GM23338 (cell line): ENCODE data around the gene CCDC177. TPM values are rescaled to one million over a fixed set of nuclear protein-coding genes. Genes with fewer than 3 reads are reported as not detected.

Experiments
- ATAC-seq: fragments of 200-7000 bp; cut with Tn5 transposase; 3 replicates; pipeline ENCODE4 v1.9.1; 2020
- DNase-seq: peaks from one replicate; pipeline ENCODE4 v3.0.0-alpha.2; 2015; ENCODE audit warnings: low spot score
- H2AFZ ChIP-seq: fragments of 200-600 bp; sonication (generic); 2 replicates; pipeline ENCODE4 v1.8.0; 2016; ENCODE audit warnings: antibody characterized with exemption, mild to moderate bottlenecking, moderate library complexity
- H3F3A ChIP-seq: fragments of 200-600 bp; sonication (generic); replicated peaks from 2 replicates; pipeline ENCODE4 v1.8.0; 2017; ENCODE audit warnings: antibody characterized with exemption, mixed run types, low read depth
- H3K27ac ChIP-seq: fragments of 200-600 bp; sonication (generic); 2 replicates; pipeline ENCODE4 v1.6.1; 2016; ENCODE audit warnings: low read depth
- H3K27me3 ChIP-seq: fragments of 200-600 bp; sonication (generic); 2 replicates; pipeline ENCODE4 v1.8.0; 2016; ENCODE audit warnings: mild to moderate bottlenecking, mixed run types, moderate library complexity; ENCODE audit not compliant: insufficient read depth
- H3K36me3 ChIP-seq: fragments of 200-600 bp; sonication (generic); 2 replicates; pipeline ENCODE4 v1.8.0; 2016; ENCODE audit warnings: mild to moderate bottlenecking; ENCODE audit not compliant: insufficient read depth
- H3K4me1 ChIP-seq: fragments of 200-600 bp; sonication (generic); 2 replicates; pipeline ENCODE4 v1.8.0; 2016; ENCODE audit warnings: mild to moderate bottlenecking, moderate library complexity; ENCODE audit not compliant: insufficient read depth
- H3K4me2 ChIP-seq: fragments of 200-600 bp; sonication (generic); 2 replicates; pipeline ENCODE4 v1.7.1; 2017; ENCODE audit warnings: mixed run types
- H3K4me3 ChIP-seq: fragments of 200-600 bp; sonication (generic); 2 replicates; pipeline ENCODE4 v1.6.1; 2016; ENCODE audit warnings: mixed run types
- H3K79me2 ChIP-seq: fragments of 200-600 bp; sonication (generic); replicated peaks from 2 replicates; pipeline ENCODE4 v1.8.0; 2017; ENCODE audit warnings: mild to moderate bottlenecking; ENCODE audit not compliant: insufficient read depth
- H3K9me2 ChIP-seq: fragments of 200-600 bp; sonication (generic); 2 replicates; pipeline ENCODE4 v1.8.0; 2017; ENCODE audit not compliant: insufficient read depth
- H4K20me1 ChIP-seq: fragments of 200-600 bp; sonication (generic); replicated peaks from 2 replicates; pipeline ENCODE4 v1.8.0; 2017; ENCODE audit warnings: mild to moderate bottlenecking; ENCODE audit not compliant: insufficient read depth
- H3K27ac Mint-ChIP-seq: 2 replicates; pipeline ENCODE4 v1.8.0; 2020; ENCODE audit warnings: inconsistent platforms, mild to moderate bottlenecking, moderate library complexity, mixed read lengths
- H3K27me3 Mint-ChIP-seq: 3 replicates; pipeline ENCODE4 v1.8.0; 2022; ENCODE audit warnings: low read depth, mild to moderate bottlenecking, moderate library complexity, mixed read lengths, inconsistent platforms; ENCODE audit not compliant: insufficient read depth, poor library complexity
- H3K36me3 Mint-ChIP-seq: 3 replicates; pipeline ENCODE4 v1.8.0; 2021; ENCODE audit warnings: low read depth, mild to moderate bottlenecking, inconsistent platforms, moderate library complexity, mixed read lengths
- H3K4me1 Mint-ChIP-seq: 3 replicates; pipeline ENCODE4 v1.8.0; 2020; ENCODE audit warnings: mild to moderate bottlenecking, inconsistent platforms, mixed read lengths
- H3K4me3 Mint-ChIP-seq: 3 replicates; pipeline ENCODE4 v1.8.0; 2021; ENCODE audit warnings: moderate library complexity, mild to moderate bottlenecking, inconsistent platforms, mixed read lengths
- H3K9me3 Mint-ChIP-seq: 3 replicates; pipeline ENCODE4 v1.8.0; 2020; ENCODE audit warnings: moderate library complexity, mild to moderate bottlenecking, inconsistent platforms, mixed read lengths
- CREB1 ChIP-seq: fragments of 250-450 bp; sonication (Bioruptor Pico); IDR thresholded peaks from 2 replicates; pipeline ENCODE4 v1.5.0; 2020; ENCODE audit warnings: low read depth, mild to moderate bottlenecking, moderate library complexity
- CTCF ChIP-seq, 2 experiments: fragments of 200-600 bp in 1 of 2; sonication (generic) in 1 of 2; conservative IDR thresholded peaks; 2 replicates each; pipeline versions ENCODE4 v1.5.1 to v1.6.1; 2016 to 2017; ENCODE audit warnings: antibody characterized with exemption in 2 of 2, low read depth in 2 of 2, mild to moderate bottlenecking in 2 of 2, moderate library complexity in 1 of 2
- EZH2phosphoT487 ChIP-seq: fragments of 200-600 bp; sonication (generic); IDR thresholded peaks from one replicate; pipeline ENCODE4 v1.8.1; 2018; ENCODE audit warnings: antibody characterized with exemption; ENCODE audit not compliant: unreplicated experiment
- JUNB ChIP-seq: IDR thresholded peaks from one replicate; pipeline ENCODE4 v1.6.1; 2016; ENCODE audit warnings: antibody characterized with exemption; ENCODE audit not compliant: unreplicated experiment
- NANOG ChIP-seq: IDR thresholded peaks from 2 replicates; pipeline ENCODE4 v1.6.1; 2016; ENCODE audit warnings: antibody characterized with exemption, borderline replicate concordance
- POLR2AphosphoS5 ChIP-seq: IDR thresholded peaks from 2 replicates; pipeline ENCODE4 v1.6.1; 2016; ENCODE audit warnings: antibody characterized with exemption, low read depth
- REST ChIP-seq: IDR thresholded peaks from one replicate; pipeline ENCODE4 v1.6.1; 2018; ENCODE audit warnings: antibody characterized with exemption; ENCODE audit not compliant: unreplicated experiment
- STAT1 ChIP-seq: IDR thresholded peaks from one replicate; pipeline ENCODE4 v1.6.1; 2016; ENCODE audit warnings: antibody characterized with exemption; ENCODE audit not compliant: unreplicated experiment
- ZNF114 ChIP-seq: fragments of 250-450 bp; sonication (Bioruptor Pico); IDR thresholded peaks from 2 replicates; pipeline ENCODE4 v1.5.0; 2020; ENCODE audit warnings: mild to moderate bottlenecking, moderate library complexity
- ZNF331 ChIP-seq: fragments of 250-450 bp; sonication (Bioruptor Pico); IDR thresholded peaks from 2 replicates; pipeline ENCODE4 v1.5.0; 2020; ENCODE audit warnings: low read depth, mild to moderate bottlenecking, moderate library complexity
- ZNF462 ChIP-seq: fragments of 250-450 bp; sonication (Bioruptor Pico); IDR thresholded peaks from 2 replicates; pipeline ENCODE4 v1.5.0; 2020; ENCODE audit warnings: mild to moderate bottlenecking, moderate library complexity
- polyA plus RNA-seq: library from polyadenylated mRNA; unstranded; fragments of >200 nt; fragmentation: Nextera tagmentation; extraction: Ambion mirVana; gene quantifications from 2 replicates; pipeline ENCODE4 v1.2.1, GENCODE V29; 2016
- total RNA-seq: library from RNA; depleted of rRNA; stranded (reverse); fragments of >200 nt; shearing (Covaris generic); gene quantifications from 2 replicates; pipeline ENCODE4 v1.2.3, GENCODE V29; 2014
- TF ChIP-seq, protein P1 (sequence below): IDR thresholded peaks from 2 replicates; pipeline ENCODE4 v1.6.1; 2016; ENCODE audit warnings: antibody characterized with exemption

CCDC177 gene
- total and polyA plus RNA-seq, 2 experiments from 2014 or later = 0.18 to 1.7 TPM

DNA sequence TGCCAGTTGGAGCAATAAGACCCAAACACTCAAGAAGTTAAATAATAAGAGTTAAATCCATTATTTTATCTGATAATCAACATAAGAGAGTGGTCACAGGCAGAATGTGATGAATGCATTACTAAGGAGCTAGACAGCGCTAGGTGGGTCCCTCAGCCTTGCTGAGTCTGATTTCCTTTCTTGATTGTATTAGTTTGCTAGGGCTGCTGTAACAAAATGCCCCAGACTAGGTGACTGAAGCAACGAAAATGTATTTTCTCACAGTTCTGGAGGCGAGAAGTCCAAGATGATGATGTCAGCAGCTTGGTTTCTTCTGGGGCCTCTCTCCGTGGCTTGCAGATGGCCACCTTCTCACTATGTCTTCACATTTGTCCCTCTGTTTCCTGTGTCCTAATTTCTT, 8.2 kb upstream of the CCDC177 start (continued):
- TF ChIP-seq ZNF462 (CRISPR knock-in tag) (no peak), CREB1 (no peak), EZH2phosphoT487 (no peak)
- TF ChIP-seq, protein P1, sequence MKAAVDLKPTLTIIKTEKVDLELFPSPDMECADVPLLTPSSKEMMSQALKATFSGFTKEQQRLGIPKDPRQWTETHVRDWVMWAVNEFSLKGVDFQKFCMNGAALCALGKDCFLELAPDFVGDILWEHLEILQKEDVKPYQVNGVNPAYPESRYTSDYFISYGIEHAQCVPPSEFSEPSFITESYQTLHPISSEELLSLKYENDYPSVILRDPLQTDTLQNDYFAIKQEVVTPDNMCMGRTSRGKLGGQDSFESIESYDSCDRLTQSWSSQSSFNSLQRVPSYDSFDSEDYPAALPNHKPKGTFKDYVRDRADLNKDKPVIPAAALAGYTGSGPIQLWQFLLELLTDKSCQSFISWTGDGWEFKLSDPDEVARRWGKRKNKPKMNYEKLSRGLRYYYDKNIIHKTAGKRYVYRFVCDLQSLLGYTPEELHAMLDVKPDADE = no peak

DNA sequence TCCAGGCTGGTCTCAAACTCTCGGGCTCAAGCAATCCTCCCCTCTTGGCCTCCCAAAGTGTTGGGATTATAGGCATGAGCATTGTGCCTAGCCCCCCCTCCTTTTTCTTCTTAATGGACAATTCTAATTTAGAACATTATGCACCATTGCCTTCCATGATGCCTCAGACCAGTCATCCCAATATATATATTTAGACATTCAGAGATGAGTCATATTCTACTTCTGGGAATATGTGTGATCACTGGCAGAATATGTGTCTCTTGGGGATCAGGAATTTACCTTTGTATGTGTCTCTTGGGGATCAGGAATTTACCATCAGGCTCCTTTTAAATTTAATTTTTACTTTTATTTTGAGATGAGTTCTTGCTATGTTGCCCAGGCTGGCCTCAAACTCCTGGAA, 7.5 kb upstream of the CCDC177 start:
- no peaks in the 10 kb centered on the region for H3K9me2 ChIP-seq
- Mint-ChIP-seq H3K27ac (no peak overlapping the region), H3K4me1 (no peaks in the 10 kb centered on the region; the same call in 2 of the 3 replicates), H3K4me3 (no peak overlapping the region), H3K36me3 (no peaks in the 10 kb centered on the region), H3K9me3 (no peaks in the 10 kb centered on the region), H3K27me3 (peaks cover 10% of the 10 kb centered on the region)
- no peak overlapping the region for H3K4me3 ChIP-seq
- H3F3A ChIP-seq = no peaks in the 10 kb centered on the region
- no peak overlapping the region for H3K4me2 ChIP-seq
- no peak overlapping the region for H2AFZ ChIP-seq
- H4K20me1 ChIP-seq = no peaks in the 10 kb centered on the region
- DNase-seq (no peak), ATAC-seq (no peak)
- H3K27ac ChIP-seq = no peak overlapping the region
- H3K4me1 ChIP-seq = no peaks in the 10 kb centered on the region
- no peaks in the 10 kb centered on the region for H3K27me3 ChIP-seq
- H3K79me2 ChIP-seq = no peaks in the 10 kb centered on the region
- H3K36me3 ChIP-seq = no peaks in the 10 kb centered on the region
- TF ChIP-seq, protein P1 = no peak
- TF ChIP-seq CTCF (conservative IDR thresholded peaks at IDR 0.05; ENCODE audit: low read depth in 2 of 2) (no peak), NANOG (no peak), REST (no peak), EZH2phosphoT487 (no peak), CREB1 (no peak), ZNF114 (no peak), JUNB (no peak), ZNF331 (CRISPR knock-in tag) (no peak), POLR2AphosphoS5 (no peak), STAT1 (no peak)
